ENCODE results near the gene RNASEH1.

GRCh38 chr2:3500326-3500899 is 57.7 kb downstream of the RNASEH1 start:
- TF ChIP-seq, protein P1, sequence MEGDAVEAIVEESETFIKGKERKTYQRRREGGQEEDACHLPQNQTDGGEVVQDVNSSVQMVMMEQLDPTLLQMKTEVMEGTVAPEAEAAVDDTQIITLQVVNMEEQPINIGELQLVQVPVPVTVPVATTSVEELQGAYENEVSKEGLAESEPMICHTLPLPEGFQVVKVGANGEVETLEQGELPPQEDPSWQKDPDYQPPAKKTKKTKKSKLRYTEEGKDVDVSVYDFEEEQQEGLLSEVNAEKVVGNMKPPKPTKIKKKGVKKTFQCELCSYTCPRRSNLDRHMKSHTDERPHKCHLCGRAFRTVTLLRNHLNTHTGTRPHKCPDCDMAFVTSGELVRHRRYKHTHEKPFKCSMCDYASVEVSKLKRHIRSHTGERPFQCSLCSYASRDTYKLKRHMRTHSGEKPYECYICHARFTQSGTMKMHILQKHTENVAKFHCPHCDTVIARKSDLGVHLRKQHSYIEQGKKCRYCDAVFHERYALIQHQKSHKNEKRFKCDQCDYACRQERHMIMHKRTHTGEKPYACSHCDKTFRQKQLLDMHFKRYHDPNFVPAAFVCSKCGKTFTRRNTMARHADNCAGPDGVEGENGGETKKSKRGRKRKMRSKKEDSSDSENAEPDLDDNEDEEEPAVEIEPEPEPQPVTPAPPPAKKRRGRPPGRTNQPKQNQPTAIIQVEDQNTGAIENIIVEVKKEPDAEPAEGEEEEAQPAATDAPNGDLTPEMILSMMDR (conservative IDR thresholded peaks at IDR 0.05; ENCODE audit: low read length): no peak
- no peak for TF ChIP-seq EZH2phosphoT487 (IDR thresholded peaks at IDR 0.05; ENCODE audit: borderline replicate concordance)

Measured in Loucy (cell line).